Fibroblast of lung (primary cell): Measurements from ENCODE around the gene XYLT2. TPM values are rescaled to one million over a fixed set of nuclear protein-coding genes. Genes with fewer than 3 reads are reported as not detected.
"Not testable (repeated sequence)": the region's sequence is repeated elsewhere in the genome, so short reads cannot be mapped to it uniquely, and the experiment has no call there.

Experiments used
- DNase-seq, 2 donors: peaks; one replicate each; pipeline versions ENCODE4 v3.0.0 to v3.0.0-alpha.2; 2010; ENCODE audit warnings: low read depth in 2 of 2
- H2AFZ ChIP-seq: 2 replicates; pipeline ENCODE4 v1.5.1; 2012; ENCODE audit warnings: low read length, control low read depth, inconsistent platforms
- H3K27ac ChIP-seq: 2 replicates; pipeline ENCODE4 v1.5.1; 2011; ENCODE audit warnings: low read length, control low read depth; ENCODE audit not compliant: insufficient read depth
- H3K27me3 ChIP-seq: 2 replicates; pipeline ENCODE4 v1.5.1; 2011; ENCODE audit warnings: mild to moderate bottlenecking, low read length; ENCODE audit not compliant: control insufficient read depth, insufficient read depth
- H3K36me3 ChIP-seq: 2 replicates; pipeline ENCODE4 v1.5.1; 2011; ENCODE audit warnings: low read length; ENCODE audit not compliant: control insufficient read depth, insufficient read depth
- H3K4me1 ChIP-seq: 2 replicates; pipeline ENCODE4 v1.5.1; 2011; ENCODE audit warnings: low read length; ENCODE audit not compliant: control insufficient read depth, insufficient read depth; ENCODE audit errors: extremely low read depth
- H3K4me2 ChIP-seq: 2 replicates; pipeline ENCODE4 v1.5.1; 2011; ENCODE audit warnings: low read length, control low read depth; ENCODE audit not compliant: insufficient read depth; ENCODE audit errors: extremely low read depth
- H3K4me3 ChIP-seq, 4 experiments: fragments of 200-600 bp in 1 of 4; sonication (generic) in 1 of 4; replicated peaks in 1 of 4; 2 replicates each; pipeline ENCODE4 v1.5.1; 2011 to 2016; ENCODE audit warnings: low read length in 4 of 4, low read depth in 3 of 4, mild to moderate bottlenecking in 3 of 4, control low read depth in 2 of 4, inconsistent platforms in 1 of 4, mixed read lengths in 1 of 4; ENCODE audit not compliant: insufficient read depth in 1 of 4; ENCODE audit errors: control extremely low read depth in 1 of 4
- H3K79me2 ChIP-seq: 2 replicates; pipeline ENCODE4 v1.5.1; 2012; ENCODE audit warnings: mild to moderate bottlenecking, low read length, inconsistent platforms; ENCODE audit not compliant: control insufficient read depth, insufficient read depth
- H3K9ac ChIP-seq: 2 replicates; pipeline ENCODE4 v1.5.1; 2011; ENCODE audit warnings: mild to moderate bottlenecking, low read length, control low read depth; ENCODE audit not compliant: insufficient read depth
- H3K9me3 ChIP-seq: 2 replicates; pipeline ENCODE4 v1.5.1; 2012; ENCODE audit warnings: low read depth, low read length; ENCODE audit not compliant: control insufficient read depth, insufficient read depth
- H4K20me1 ChIP-seq: 2 replicates; pipeline ENCODE4 v1.5.1; 2011; ENCODE audit warnings: low read length; ENCODE audit not compliant: control insufficient read depth, insufficient read depth; ENCODE audit errors: extremely low read depth
- CTCF ChIP-seq, 2 donors: IDR thresholded peaks in 1 of 2; conservative IDR thresholded peaks in 1 of 2; 1 replicate in 1 of 2; 2 replicates in 1 of 2; pipeline ENCODE4 v1.5.1; 2011 to 2012; ENCODE audit warnings: low read length in 2 of 2, control low read depth in 1 of 2, inconsistent platforms in 1 of 2, low read depth in 1 of 2, mild to moderate bottlenecking in 1 of 2
- EZH2 ChIP-seq: IDR thresholded peaks from 2 replicates; pipeline ENCODE4 v1.5.1; 2012; ENCODE audit warnings: low read length, control low read depth, mild to moderate bottlenecking; ENCODE audit errors: missing control alignments
- polyA plus RNA-seq, 2 donors: library from polyadenylated mRNA; depleted of rRNA in 1 of 2; stranded (reverse) in 1 of 2; unstranded in 1 of 2; fragments of >200 nt; gene quantifications; 2 replicates each; pipeline ENCODE4 v1.2.1, GENCODE V29; 2011 to 2012; ENCODE audit warnings: missing spikeins in 1 of 2
- total RNA-seq: library from RNA; depleted of rRNA; stranded (reverse); fragments of >200 nt; gene quantifications from 2 replicates; pipeline ENCODE4 v1.2.1, GENCODE V29; 2014

XYLT2 gene
- total and polyA plus RNA-seq, 2 donors (not counting 1 experiment from before 2014, with no cell fraction given) = 12.7 to 43.9 TPM

DNA sequence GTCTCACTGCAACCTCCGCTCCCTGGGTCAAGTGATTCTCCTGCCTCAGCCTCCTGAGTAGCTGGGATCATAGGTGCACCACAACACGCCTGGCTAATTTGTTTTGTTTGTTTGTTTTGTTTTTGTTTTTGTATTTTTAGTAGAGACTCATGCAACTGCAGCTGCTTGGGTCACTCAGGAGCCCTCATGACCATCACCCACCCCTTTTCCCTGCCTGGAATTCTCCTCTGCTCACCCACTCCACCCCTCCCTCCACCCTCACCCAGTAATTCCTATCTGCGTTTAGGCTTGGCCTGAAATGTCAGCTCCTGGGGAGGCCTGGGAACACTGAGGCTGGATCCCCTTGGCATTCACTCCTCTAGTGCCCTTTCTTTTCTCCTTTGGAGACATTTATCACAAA is 46.1 kb upstream of the XYLT2 start:
- H2AFZ ChIP-seq = no peak overlapping the region
- TF ChIP-seq EZH2 (no peak), CTCF (conservative IDR thresholded peaks at IDR 0.05 in 1 of 2, IDR thresholded peaks at IDR 0.05 in 1 of 2; ENCODE audit: low read depth in 1 of 2, low read length in 2 of 2) (no peak)
- no peak for DNase-seq

DNA sequence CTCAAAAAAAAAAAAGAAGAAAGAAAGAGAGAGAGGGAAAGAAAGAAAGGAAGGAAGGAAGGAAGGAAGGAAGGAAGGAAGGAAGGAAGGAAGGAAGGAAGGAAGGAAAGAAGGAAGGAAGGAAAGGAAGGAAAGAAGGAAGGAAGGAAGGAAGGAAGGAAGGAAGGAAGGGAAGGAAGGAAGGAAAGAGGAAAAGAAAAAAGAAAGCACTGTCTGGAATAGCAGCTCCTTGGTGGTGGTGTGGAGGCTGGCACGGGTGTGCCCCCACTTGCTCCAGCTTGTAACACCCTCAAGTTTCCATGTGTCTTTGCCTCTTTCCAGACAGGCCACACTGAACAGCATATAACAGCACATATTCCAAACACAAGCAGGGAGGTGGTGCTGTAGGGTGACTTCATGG is 45.1 kb upstream of the XYLT2 start:
- not testable (repeated sequence) for H3K4me1 ChIP-seq, H4K20me1 ChIP-seq, H3K9me3 ChIP-seq, H3K27me3 ChIP-seq, H3K79me2 ChIP-seq, H3K9ac ChIP-seq, H3K4me3 ChIP-seq, H3K4me2 ChIP-seq, DNase-seq, H3K36me3 ChIP-seq, H3K27ac ChIP-seq, H2AFZ ChIP-seq

More for the DNA sequence above, 46.1 kb upstream of the XYLT2 start:
- Histone ChIP-seq H3K27me3 (no peaks in the 10 kb centered on the region), H4K20me1 (no peaks in the 10 kb centered on the region), H3K4me2 (no peak overlapping the region), H3K9me3 (no peaks in the 10 kb centered on the region), H3K36me3 (no peaks in the 10 kb centered on the region), H3K27ac (no peak overlapping the region), H3K79me2 (no peaks in the 10 kb centered on the region), H3K4me3 (no peak overlapping the region), H3K4me1 (peaks cover 2% of the 10 kb centered on the region), H3K9ac (no peak overlapping the region)

- H3K79me2 ChIP-seq = no peaks in the 10 kb centered on the region
- no peak for DNase-seq
- peaks cover 5% of the 10 kb centered on the region for H3K4me1 ChIP-seq
- no peak overlapping the region for H3K9ac ChIP-seq
- H3K4me3 ChIP-seq = no peak overlapping the region
- no peaks in the 10 kb centered on the region for H3K36me3 ChIP-seq
- no peaks in the 10 kb centered on the region for H3K27me3 ChIP-seq
- TF ChIP-seq CTCF (conservative IDR thresholded peaks at IDR 0.05 in 1 of 2, IDR thresholded peaks at IDR 0.05 in 1 of 2; ENCODE audit: low read depth in 1 of 2, low read length in 2 of 2) (no peak), EZH2 (no peak)
- H3K9me3 ChIP-seq = no peaks in the 10 kb centered on the region
- H3K4me2 ChIP-seq = no peak overlapping the region
- no peak overlapping the region for H2AFZ ChIP-seq
- H4K20me1 ChIP-seq = no peaks in the 10 kb centered on the region
- H3K27ac ChIP-seq = no peak overlapping the region
Measured at GRCh38 chr17:50301891-50302584, 43.9 kb upstream of the XYLT2 start.
